Pancreas (tissue), 10 donors: ENCODE measurements around the gene GPR33. TPM values are rescaled to one million over a fixed set of nuclear protein-coding genes. Genes with fewer than 3 reads are reported as not detected.

Source experiments
- ATAC-seq, 4 donors: fragments of 200-7000 bp; cut with Tn5 transposase; one replicate each; pipeline versions ENCODE4 v1.8.0 to v1.9.1; 2020; ENCODE audit warnings: mild to moderate bottlenecking in 4 of 4, moderate library complexity in 4 of 4
- DNase-seq, 6 donors: peaks; one replicate each; pipeline ENCODE4 v3.0.0-alpha.2; 2020
- FAIRE-seq: peaks from 2 replicates; lab custom pipeline; 2012; peaks lifted over from hg19 to GRCh38; lab: Jason Lieb, UNC
- H3K27ac ChIP-seq, 4 donors: fragments of 200-600 bp; sonication (generic); 1 replicate in 3 of 4; 2 replicates in 1 of 4; pipeline versions ENCODE4 v1.5.0 to v1.8.0; 2020
- H3K27me3 ChIP-seq, 4 donors: fragments of 200-600 bp; one replicate each; pipeline ENCODE4 v1.8.0; 2021
- H3K36me3 ChIP-seq, 3 donors: fragments of 200-600 bp; sonication (generic) in 1 of 3; one replicate each; pipeline versions ENCODE4 v1.5.0 to v1.8.0; 2020 to 2021
- H3K4me1 ChIP-seq, 3 donors: fragments of 200-600 bp; one replicate each; pipeline ENCODE4 v1.8.0; 2021
- H3K4me3 ChIP-seq, 4 donors: fragments of 200-600 bp; sonication (generic) in 2 of 4; one replicate each; pipeline versions ENCODE4 v1.5.0 to v1.8.0; 2020 to 2021
- H3K9me3 ChIP-seq, 4 donors: fragments of 200-600 bp; one replicate each; pipeline ENCODE4 v1.8.0; 2021
- WGBS, 2 donors: extraction: QIAGEN DNeasy Blood & Tissue Kit; methylation state at CpG; one replicate each; pipeline ENCODE4 v1.1.7; 2013; 5-methylcytosine and 5-hydroxymethylcytosine counted together
- intact Hi-C, 3 donors: fragments of 100-400 bp; cut with DNase I; formaldehyde crosslinking; loops; one replicate each; pipeline versions ENCODE4 v1.11.1 to v1.14.2; 2022
- polyA plus RNA-seq, 2 donors: library from polyadenylated mRNA; stranded (reverse); fragments of 200-250 nt; gene quantifications; one replicate each; pipeline ENCODE4 v1.2.3, GENCODE V29; 2013
- total RNA-seq, 6 donors: library from RNA; stranded (reverse); fragmentation: NEBNext Ultra II Directional in 4 of 6; extraction: Animal tissue kit (Norgen Biotek cat#: 25700) in 4 of 6; gene quantifications; one replicate each; pipeline versions ENCODE4 v1.2.1 to v1.2.4, GENCODE V29; 2021 to 2023
- TF ChIP-seq, protein P1 (sequence below), 4 donors: fragments of 200-600 bp; sonication (generic) in 3 of 4; IDR thresholded peaks; one replicate each; pipeline versions ENCODE4 v1.5.0 to v1.8.0; 2021; ENCODE audit warnings: antibody characterized with exemption in 4 of 4
- donor health status: healthy with polysubstance abuse.
- donor health status: DM: no; HTN: no; CAD: no; lungs with moderate emphysema.
- donor health status: DM: no; HTN: no; CAD: no.
- donor health status: control.
- donor health status: control.
- donor health status: Bipolar disorder and iron deficiency.
- donor health status: DM: yes; HTN: yes; CAD: no.
- donor health status: DM: no; HTN: no; CAD: no.
- donor health status: DM: no; HTN: no; CAD: no.
- donor health status: DM: yes; HTN: yes; CAD: no.

Gene GPR33
- not detected for total RNA-seq
- not detected for polyA plus RNA-seq

GRCh38 chr14:31487886-31488285, at the start of gene GPR33:
GPR33 (minus strand) TSS chr14:31488039; CDS start chr14:31483965, 4,074 bp downstream.
- Histone ChIP-seq H3K9me3 (no peaks in the 10 kb centered on the region), H3K4me3 (no peak within 1 kb of the TSS), H3K27me3 (no peaks in the 10 kb centered on the region), H3K4me1 (no peaks in the 10 kb centered on the region), H3K27ac (no peak within 1 kb of the TSS), H3K36me3 (no peaks in the 10 kb centered on the region)
- WGBS, 2 donors = 57 to 70% methylated on average over 1 of the region's 1 CpG
- DNase-seq (no peak), ATAC-seq (peak in 1 of 4 donors; percentile 29), FAIRE-seq (no peak)
- intact Hi-C loops = no loop called here
- TF ChIP-seq, protein P1, sequence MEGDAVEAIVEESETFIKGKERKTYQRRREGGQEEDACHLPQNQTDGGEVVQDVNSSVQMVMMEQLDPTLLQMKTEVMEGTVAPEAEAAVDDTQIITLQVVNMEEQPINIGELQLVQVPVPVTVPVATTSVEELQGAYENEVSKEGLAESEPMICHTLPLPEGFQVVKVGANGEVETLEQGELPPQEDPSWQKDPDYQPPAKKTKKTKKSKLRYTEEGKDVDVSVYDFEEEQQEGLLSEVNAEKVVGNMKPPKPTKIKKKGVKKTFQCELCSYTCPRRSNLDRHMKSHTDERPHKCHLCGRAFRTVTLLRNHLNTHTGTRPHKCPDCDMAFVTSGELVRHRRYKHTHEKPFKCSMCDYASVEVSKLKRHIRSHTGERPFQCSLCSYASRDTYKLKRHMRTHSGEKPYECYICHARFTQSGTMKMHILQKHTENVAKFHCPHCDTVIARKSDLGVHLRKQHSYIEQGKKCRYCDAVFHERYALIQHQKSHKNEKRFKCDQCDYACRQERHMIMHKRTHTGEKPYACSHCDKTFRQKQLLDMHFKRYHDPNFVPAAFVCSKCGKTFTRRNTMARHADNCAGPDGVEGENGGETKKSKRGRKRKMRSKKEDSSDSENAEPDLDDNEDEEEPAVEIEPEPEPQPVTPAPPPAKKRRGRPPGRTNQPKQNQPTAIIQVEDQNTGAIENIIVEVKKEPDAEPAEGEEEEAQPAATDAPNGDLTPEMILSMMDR (IDR thresholded peaks at IDR 0.05) = no peak

- TF ChIP-seq, protein P1 (IDR thresholded peaks at IDR 0.05) = no peak
- Histone ChIP-seq H3K27ac (no peak overlapping the region), H3K36me3 (no peaks in the 10 kb centered on the region), H3K4me1 (no peaks in the 10 kb centered on the region), H3K4me3 (no peak overlapping the region), H3K9me3 (no peaks in the 10 kb centered on the region), H3K27me3 (peaks cover 0 to 6% (median 0%) of the 10 kb centered on the region in 4 donors)
- DNase-seq (no peak), ATAC-seq (no peak), FAIRE-seq (no peak)
- intact Hi-C loops = no loop called here
- WGBS, 2 donors = 52 to 63% methylated on average over 5 of the region's 5 CpGs
Observed at GRCh38 chr14:31536201-31536960, 48.5 kb upstream of the GPR33 start.

- H3K27ac ChIP-seq = no peak overlapping the region
- intact Hi-C loops = no loop called here
- H3K4me1 ChIP-seq = no peaks in the 10 kb centered on the region
- WGBS, 2 donors = 34 to 35% methylated on average over 7 of the region's 7 CpGs
- no peaks in the 10 kb centered on the region for H3K9me3 ChIP-seq
- H3K36me3 ChIP-seq = no peaks in the 10 kb centered on the region
- TF ChIP-seq, protein P1 (IDR thresholded peaks at IDR 0.05) = no peak
- H3K4me3 ChIP-seq = no peak overlapping the region
- ATAC-seq (no peak), FAIRE-seq (no peak), DNase-seq (no peak)
- H3K27me3 ChIP-seq = no peaks in the 10 kb centered on the region
Observed at GRCh38 chr14:31530136-31530535, 42.3 kb upstream of the GPR33 start.

- Histone ChIP-seq H3K4me1 (no peaks in the 10 kb centered on the region), H3K9me3 (no peaks in the 10 kb centered on the region), H3K36me3 (no peaks in the 10 kb centered on the region), H3K4me3 (no peak overlapping the region), H3K27ac (no peak overlapping the region), H3K27me3 (no peaks in the 10 kb centered on the region)
- DNase-seq (no peak), ATAC-seq (no peak), FAIRE-seq (no peak)
- intact Hi-C loops = no loop called here
- 29 to 40% methylated on average over 1 of the region's 1 CpG for WGBS, 2 donors
- TF ChIP-seq, protein P1 (IDR thresholded peaks at IDR 0.05) = no peak
Observed at GRCh38 chr14:31529053-31529452, 41.2 kb upstream of the GPR33 start.

- DNase-seq = no peak
- FAIRE-seq = no peak
Observed at GRCh38 chr14:31527546-31527945, 39.7 kb upstream of the GPR33 start.

More at GRCh38 chr14:31527546-31527945, 39.7 kb upstream of the GPR33 start:
- intact Hi-C loops = no loop called here
- Histone ChIP-seq H3K27me3 (no peaks in the 10 kb centered on the region), H3K27ac (no peak overlapping the region), H3K36me3 (no peaks in the 10 kb centered on the region), H3K9me3 (no peaks in the 10 kb centered on the region), H3K4me1 (no peaks in the 10 kb centered on the region), H3K4me3 (no peak overlapping the region)
- TF ChIP-seq, protein P1 (IDR thresholded peaks at IDR 0.05) = no peak
- WGBS, 2 donors = 79 to 86% methylated on average over 8 of the region's 8 CpGs
- ATAC-seq = no peak
